ENCODE data around the gene COBLL1.
A peak's percentile ranks its signal among the peaks of the same experiment; 100 is the strongest.

Gene COBLL1

GRCh38 chr2:164852086-164852485 lies 10.5 kb upstream of the COBLL1 start:
- no peak for DNase-seq (ENCODE audit: low spot score)

- DNase-seq (ENCODE audit: low spot score) = no peak
Measured at GRCh38 chr2:164850235-164850634, 8.6 kb upstream of the COBLL1 start.

GRCh38 chr2:164849506-164849905 lies 7.9 kb upstream of the COBLL1 start:
- DNase-seq (ENCODE audit: low spot score) = no peak

- DNase-seq (ENCODE audit: low spot score) = no peak
Measured at GRCh38 chr2:164847981-164848741, 6.5 kb upstream of the COBLL1 start.

GRCh38 chr2:164847291-164847690 lies 5.7 kb upstream of the COBLL1 start:
- DNase-seq (ENCODE audit: low spot score) = no peak

GRCh38 chr2:164846276-164846675 lies 4.7 kb upstream of the COBLL1 start:
- no peak for DNase-seq (ENCODE audit: low spot score)

- DNase-seq (ENCODE audit: low spot score) = no peak
Measured at GRCh38 chr2:164843346-164843911, 1.8 kb upstream of the COBLL1 start.

GRCh38 chr2:164842624-164842966 lies 972 bp upstream of the COBLL1 start:
- DNase-seq (ENCODE audit: low spot score) = no peak

GRCh38 chr2:164840930-164841718 lies 499 bp downstream of the COBLL1 start:
- peak; percentile 20 for DNase-seq (ENCODE audit: low spot score)

GRCh38 chr2:164840458-164840929 lies 1.1 kb downstream of the COBLL1 start:
- DNase-seq (ENCODE audit: low spot score) = no peak

GRCh38 chr2:164839914-164840457 lies 1.6 kb downstream of the COBLL1 start:
- DNase-seq (ENCODE audit: low spot score) = no peak

- DNase-seq (ENCODE audit: low spot score) = no peak
Measured at GRCh38 chr2:164837807-164838206, 3.8 kb downstream of the COBLL1 start.

- no peak for DNase-seq (ENCODE audit: low spot score)
Measured at GRCh38 chr2:164836907-164837306, 4.7 kb downstream of the COBLL1 start.

- DNase-seq (ENCODE audit: low spot score) = no peak
Measured at GRCh38 chr2:164835302-164835701, 6.3 kb downstream of the COBLL1 start.

- DNase-seq (ENCODE audit: low spot score) = no peak
Measured at GRCh38 chr2:164831887-164832286, 9.7 kb downstream of the COBLL1 start.

GRCh38 chr2:164831180-164831579 lies 10.4 kb downstream of the COBLL1 start:
- no peak for DNase-seq (ENCODE audit: low spot score)

GRCh38 chr2:164826293-164827243 lies 15.1 kb downstream of the COBLL1 start:
- DNase-seq (ENCODE audit: low spot score) = no peak

- DNase-seq (ENCODE audit: low spot score) = no peak
Measured at GRCh38 chr2:164824872-164825271, 16.8 kb downstream of the COBLL1 start.

- no peak for DNase-seq (ENCODE audit: low spot score)
Measured at GRCh38 chr2:164823126-164823525, 18.5 kb downstream of the COBLL1 start.

- no peak for DNase-seq (ENCODE audit: low spot score)
Measured at GRCh38 chr2:164821338-164821737, 20.3 kb downstream of the COBLL1 start.
